ENCODE results near the gene DTX1.
"Not testable (repeated sequence)": the region's sequence is repeated elsewhere in the genome, so short reads cannot be mapped to it uniquely, and the experiment has no call there.

The DTX1 gene

GRCh38 chr12:113137861-113138783, 81.6 kb downstream of the DTX1 start:
- no peak for DNase-seq (ENCODE audit: low read depth)

GRCh38 chr12:113138826-113139225, 82.3 kb downstream of the DTX1 start:
- no peak for DNase-seq (ENCODE audit: low read depth)

GRCh38 chr12:113140706-113141105, 84.2 kb downstream of the DTX1 start:
- DNase-seq (ENCODE audit: low read depth) = no peak

GRCh38 chr12:113141716-113142115, 85.2 kb downstream of the DTX1 start:
- not testable (repeated sequence) for DNase-seq (ENCODE audit: low read depth)

DNA sequence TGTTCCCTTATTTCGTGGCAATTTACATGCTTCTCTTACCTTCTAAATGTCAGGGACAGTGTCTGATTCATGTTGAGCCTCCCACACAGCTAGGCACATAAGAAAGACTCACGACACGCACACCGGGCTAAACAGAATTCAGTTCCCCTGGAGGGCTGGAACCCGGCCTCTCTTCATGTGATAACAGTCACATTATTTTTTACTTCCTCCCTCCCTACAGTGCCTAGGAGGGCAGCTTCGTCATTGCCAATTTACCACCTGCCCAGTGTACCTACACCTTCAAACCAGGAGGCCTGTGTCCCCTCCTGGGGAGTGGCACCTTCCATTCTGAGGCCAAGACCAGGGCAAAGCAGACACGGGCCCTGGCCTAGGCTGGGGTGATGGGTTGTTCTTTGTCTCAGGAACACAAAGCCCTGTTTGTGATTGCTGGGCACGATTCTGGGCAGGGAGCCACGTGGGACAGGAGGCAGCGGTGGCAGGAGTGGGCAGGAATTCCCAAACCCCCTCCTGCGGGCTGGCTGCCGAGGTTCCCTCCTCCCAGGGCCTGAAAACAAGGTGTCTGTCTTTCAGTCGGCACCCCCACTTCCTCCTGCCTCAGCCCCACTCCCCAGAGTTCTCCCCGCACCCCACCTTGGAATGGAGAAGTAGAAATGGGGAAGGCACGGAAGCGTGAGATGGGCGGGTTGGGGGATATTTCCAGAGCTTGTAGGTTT, 85.8 kb downstream of the DTX1 start:
- DNase-seq (ENCODE audit: low read depth) = no peak

DNA sequence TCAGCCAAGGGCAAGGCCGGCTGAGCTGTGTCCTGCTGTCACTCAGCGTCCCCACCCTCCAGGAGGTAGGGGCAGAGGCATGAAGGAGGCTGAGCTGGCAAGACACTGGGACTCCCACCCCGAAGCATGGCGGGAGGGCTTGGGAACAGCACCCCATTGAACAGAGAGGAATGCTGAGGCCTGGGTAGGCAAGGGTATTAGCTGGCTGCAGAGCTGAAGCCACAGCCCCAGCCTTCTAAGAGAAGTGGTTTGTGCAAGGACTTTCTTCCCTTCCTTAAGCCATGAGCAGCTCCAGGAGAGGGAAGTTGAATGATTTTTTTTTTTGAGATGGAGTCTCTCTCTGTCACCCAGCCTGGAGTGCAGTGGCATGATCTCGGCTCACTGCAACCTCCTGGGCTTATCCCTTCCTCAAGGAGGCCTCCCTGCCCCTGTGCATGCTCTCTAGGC, 86.4 kb downstream of the DTX1 start:
- DNase-seq (ENCODE audit: low read depth) = no peak

DNA sequence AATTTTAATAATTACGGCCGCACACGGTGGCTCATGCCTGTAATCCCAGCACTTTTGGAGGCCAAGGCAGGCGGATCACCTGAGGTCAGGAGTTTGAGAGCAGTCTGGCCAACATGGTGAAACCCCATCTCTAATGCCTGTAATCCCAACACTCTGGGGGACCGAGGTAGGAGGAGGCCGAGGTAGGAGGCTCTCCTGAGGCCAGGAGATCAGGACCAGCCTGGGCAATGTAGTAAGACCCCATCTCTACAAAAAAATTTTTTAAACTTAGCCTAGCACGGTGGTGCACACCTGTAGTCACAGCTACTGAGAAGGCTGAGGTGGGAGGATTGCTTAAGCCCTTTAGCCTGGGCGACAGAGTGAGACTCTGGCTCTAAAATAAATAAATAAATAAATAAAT, 87.4 kb downstream of the DTX1 start:
- DNase-seq (ENCODE audit: low read depth) = no peak

DNA sequence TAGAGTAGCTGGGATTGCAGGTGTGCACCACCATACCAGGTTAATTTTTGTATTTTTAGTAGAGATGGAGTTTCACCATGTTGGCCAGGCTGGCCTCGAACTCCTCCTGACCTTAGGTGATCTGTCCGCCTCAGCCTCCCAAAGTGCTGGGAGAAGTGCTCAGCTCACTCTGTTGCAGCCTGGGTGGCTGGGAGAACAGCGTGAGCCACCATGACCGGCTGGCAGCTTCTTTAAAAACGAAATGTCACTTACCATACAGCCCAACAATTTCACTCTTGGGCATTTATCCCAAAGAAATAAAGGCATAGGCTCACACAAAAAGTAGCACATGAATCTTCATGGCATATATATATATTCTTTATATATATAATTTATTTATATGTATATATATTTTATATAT, 88.3 kb downstream of the DTX1 start:
- no peak for DNase-seq (ENCODE audit: low read depth)

DNA sequence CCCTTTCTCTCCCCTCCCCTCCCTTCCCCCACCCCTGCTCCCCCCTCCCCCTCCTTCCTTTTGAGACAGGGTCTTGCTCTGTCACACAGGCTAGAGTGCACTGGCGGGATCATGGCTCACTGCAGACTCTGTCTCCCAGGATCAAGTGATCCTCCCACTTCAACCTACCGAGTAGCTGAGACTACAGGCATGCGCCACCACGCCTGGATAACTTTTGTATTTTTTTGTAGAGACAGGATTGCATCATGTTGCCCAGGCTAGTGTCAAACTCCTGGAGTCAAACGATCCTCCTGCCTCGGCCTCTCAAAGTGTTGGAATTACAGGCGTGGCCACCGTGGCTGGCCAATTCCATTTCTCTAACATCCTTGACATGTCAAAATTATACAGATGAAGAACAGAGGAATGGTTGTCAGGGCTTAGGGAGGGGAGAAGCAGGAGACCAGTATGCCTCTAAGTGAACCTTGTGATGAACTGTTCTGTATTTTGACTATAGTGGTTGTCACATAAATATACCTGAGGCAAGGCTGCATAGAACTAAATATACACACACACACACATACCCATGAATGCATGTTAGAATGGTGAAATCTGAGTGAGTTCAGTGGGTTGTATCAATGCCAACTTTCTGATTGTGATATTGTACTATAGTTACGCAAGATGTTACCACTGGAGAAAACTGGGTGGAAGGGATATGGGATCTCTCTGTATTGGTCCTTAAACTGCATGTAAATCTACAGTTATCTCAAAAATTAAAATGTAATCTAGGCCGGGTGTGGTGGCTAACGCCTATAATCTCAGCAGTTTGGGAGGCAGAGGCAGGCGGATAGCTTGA, 89.4 kb downstream of the DTX1 start:
- DNase-seq (ENCODE audit: low read depth) = no peak

DNA sequence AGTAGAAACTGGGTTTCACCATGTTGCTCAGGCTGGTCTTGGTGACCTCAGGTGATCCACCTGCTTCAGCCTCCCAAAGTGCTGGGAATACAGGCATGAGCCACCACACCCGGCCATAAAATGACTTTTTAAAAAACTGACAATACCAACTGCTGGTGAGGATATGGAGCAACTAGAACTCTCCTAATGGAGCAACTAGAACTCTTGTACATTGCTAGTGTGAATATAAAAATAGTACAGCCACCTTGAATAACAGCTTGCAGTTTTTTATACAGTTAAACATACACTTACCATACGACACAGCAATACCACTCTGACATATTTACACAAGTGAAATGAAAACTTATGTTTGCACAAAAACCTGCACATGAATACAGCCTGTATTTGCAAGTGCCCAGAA, 90.5 kb downstream of the DTX1 start:
- DNase-seq (ENCODE audit: low read depth) = no peak

Measured in stimulated activated CD8-positive, alpha-beta memory T cell treated with anti-CD3 and anti-CD28 coated beads, Interleukin-12 subunit alpha, Interleukin-12 subunit beta, amount 100 ng/mL, for 4 hours (primary cell).